GOT3 (cell line): ENCODE data around the gene ZSWIM7.
"Not testable (repeated sequence)": the region's sequence is repeated elsewhere in the genome, so short reads cannot be mapped to it uniquely, and the experiment has no call there.

Source experiments
- DNase-seq: peaks from one replicate; lab custom pipeline; 2025; ENCODE audit warnings: mixed read lengths; lab: John Stamatoyannopoulos, UW

The ZSWIM7 gene

DNA sequence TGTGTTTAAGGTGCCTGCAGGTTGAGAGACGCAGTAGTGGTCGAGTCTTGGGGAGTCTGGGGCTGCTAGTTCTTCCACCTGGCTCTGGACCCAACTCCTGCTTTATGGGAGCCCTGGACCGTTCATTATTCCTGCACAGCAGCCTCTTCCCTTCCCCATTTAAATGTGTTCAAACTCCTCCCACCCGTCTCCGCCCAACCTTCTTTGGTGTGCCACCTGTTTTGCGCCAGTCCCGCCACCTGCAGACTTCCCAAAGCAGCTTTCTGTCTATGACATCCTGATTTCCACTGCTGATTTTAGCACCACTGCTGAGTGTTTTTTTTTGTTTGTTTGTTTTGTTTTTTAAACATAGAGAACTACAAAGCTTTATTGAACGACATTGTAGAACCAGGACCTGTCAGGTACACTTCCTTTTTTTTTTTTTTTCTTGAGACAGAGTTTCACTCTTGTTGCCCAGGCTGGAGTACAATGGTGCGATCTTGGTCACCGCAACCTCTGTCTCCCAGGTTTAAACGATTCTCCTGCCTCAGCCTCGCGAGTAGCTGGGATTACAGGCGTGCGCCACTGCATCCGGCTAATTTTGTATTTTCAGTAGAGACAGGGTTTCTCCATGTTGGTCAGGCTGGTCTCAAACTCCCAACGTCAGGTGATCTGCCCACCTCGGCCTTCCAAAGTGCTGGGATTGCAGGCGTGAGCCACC is 41.7 kb downstream of the ZSWIM7 start:
- DNase-seq, result no peak

DNA sequence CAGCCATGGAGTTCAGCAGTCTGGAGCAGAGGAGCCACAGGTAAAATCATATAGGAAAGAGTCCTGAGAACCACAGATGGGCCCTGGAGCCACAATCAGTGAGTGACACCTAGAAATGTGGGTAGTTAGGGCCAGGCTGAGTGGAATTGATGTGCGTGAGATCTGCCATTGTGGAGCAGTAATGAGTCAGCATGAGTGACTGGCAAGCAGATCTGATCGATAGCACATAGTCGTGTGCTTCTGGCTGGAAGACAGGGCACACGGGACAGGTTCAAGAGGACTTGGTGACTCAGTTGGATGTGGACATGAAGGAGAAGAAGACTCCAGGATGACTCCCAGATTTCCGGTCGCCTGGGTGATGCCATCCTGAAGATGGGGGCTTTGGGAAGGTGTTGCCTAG is 42.3 kb downstream of the ZSWIM7 start:
- no peak for DNase-seq

DNA sequence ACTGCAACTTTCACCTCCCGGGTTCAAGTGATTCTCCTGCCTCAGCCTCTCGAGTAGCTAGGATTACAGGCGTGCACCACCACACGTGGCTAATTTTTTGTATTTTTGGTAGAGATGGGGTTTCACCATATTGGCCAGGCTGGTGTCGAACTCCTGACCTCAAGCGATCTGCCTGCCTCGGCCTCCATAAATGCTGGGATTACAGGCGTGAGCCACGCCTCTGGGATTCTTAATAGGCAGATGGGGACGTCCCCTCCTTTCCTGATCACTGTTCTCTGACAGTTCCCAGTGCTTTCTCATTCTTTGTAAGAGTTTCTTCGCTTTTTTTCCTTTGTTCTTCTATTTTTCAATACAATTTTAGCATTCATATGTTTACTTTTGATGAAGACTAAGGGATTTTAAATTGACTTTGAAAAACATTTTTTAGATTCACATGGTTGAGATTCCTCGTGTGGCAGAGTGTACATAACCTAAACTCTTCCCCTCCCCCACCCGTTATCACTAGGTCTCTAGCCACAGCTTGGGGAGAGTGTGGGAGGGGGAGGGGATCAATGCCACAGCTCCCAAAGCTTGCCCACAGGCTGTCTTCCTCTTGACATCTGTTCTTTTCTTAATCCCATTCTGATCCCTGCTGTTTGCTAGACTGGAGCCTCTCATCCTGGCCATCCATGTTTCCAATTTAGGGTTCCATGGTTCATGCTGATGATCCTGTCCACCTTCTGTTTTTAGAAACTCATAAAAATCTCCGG is 43.5 kb downstream of the ZSWIM7 start:
- DNase-seq, result no peak

DNA sequence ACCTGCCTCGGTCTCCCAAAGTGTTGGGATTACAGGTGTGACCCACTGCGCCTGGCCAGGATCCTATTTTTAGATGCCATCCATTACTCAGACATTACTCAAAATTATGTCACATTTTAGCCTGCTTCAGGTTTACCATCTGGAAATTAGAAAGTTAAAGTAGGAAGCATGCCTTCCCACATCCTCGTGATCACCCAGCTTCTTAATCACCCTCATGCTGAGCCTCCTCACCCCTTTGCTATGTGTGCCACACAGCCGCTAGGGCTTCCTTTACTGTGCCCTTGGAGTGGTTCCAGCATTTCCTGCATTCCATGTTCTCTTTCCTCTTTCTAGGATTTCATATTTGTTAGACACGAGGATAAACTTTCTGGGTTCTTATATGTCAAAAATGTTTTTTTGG is 45.3 kb downstream of the ZSWIM7 start:
- DNase-seq, result no peak

DNA sequence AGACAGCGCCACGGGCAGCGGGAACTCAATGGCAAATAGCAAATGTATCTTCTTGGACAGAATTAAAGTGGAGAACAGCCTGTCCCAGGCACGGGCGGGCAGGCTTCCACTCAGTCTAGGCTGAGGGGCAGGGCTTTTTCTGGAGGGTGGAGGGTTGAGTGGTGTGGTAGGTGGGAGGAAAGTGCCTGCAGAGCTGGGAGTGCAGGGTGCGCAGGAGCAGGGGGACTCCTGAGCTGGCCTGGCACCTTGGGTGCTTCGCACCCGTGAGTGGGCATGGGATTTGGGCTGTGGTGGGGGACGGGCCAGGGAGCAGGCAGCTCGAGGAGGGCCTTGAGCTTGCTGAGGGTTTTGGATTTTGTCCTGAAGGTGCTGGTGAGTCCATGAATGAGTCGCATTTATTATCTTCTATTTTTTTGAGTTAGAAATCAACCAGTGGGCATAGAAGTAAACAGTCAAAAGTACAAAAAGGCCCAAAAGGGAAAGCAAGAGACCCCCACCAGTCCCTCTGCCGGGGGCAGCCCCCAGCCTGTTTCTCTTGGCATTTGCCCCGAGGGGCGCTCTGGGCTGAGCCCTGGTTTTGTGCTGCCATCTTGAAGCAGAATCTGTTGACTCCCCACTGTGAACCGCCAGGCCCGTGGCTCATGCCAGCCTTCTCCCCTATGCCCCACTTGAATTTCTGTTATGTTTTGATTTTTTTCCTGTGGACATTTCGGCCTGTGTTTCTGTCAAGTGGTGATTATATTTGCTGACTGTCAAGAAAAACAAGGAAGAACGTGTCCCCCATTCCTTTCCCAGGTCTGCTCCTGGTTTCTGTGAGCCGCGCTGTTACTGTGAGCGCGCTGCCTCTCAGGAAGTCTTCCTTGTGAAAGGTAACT is 46.4 kb downstream of the ZSWIM7 start:
- no peak for DNase-seq

DNA sequence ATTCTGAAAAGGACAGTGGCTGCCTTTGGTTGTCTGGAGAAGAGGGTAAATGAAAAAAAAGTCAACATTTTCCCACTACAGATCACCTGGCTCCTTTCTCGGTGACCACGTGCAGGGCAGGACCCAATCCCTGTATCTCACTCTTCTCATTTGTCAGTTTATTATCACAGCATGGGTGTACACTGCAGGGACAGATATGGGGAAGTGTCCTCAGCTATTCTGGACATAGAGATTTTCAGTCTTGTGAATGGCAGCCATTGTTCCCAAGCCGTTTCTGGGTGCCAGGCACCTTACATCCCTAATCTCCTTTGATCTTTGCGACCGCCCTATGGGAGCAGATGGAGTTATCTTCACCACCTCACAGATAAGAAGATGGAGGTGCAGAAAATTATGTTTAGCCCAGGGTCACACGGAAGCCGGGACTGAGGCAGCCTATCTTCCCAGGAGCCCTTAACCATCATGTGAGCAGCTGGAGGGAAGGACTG is 47.4 kb downstream of the ZSWIM7 start:
- no peak for DNase-seq

DNA sequence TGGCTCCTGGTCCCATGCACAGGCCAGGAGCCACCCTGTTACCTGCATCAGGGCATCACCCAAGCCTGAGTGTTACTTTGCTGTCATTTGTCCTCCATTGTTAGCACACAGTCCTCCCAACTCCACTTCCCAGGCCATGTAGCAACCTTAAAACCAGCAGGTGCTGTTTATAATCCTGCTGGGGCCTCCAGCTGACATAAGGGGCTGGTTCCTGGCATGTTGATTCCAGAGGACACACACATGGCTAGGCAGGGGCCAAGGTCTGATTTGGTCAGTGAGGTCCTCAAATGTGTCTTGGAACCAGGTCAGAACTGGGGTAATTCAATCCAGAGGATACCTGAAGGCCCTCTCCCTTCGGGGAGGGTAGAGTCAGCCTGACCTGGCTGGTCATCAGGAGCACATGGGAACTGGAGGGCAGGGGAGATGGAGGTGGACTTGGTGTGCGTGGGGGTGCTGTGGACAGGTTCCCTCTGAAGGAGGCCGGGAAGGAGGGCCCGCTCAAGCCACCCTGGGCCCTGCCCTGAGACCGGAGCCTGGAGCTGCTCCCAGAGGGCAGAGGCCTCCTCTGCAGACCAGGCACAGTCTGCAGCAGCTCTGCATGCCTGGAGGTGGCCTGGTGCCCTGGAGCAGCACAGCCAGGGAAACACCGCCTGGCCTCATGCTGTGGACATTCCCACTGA is 48.0 kb downstream of the ZSWIM7 start:
- no peak for DNase-seq

DNA sequence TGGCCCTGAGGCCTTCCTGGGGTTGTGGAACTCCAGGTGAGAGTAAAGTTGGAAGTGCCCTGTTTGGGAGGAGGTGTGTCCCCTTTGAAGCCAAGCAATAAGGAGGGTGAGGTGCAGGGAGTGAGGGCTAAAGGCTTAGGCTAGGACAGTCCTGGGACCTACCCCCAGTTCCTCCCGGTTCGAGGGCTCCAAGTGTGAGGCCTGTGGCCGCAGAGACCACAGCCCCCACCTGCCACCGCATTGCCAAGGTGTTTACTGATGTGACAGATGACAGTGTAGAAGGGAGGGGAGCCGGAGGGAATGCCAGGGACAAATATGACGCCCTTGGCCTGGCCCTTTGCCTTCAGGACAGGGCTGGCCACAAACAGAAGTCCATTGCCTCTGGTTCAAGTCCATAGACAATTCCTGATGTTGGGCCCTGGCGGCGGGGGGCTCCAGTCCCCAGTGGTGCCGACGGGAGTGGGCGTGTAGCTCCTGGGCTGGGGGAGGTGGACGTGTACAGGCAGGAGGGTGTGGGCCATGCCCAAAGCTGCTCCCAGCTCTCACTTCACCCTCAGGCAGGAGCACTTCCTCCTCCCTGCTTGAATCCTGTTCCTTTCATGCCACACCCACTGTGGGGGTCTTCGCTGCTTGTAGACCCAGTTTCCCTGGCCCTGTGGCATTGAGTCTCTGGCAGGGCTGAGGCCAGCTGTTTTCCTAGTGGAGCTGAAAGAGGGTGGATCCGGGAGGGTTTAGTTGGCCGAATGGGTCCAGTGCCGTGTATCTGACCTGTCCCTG is 51.3 kb downstream of the ZSWIM7 start:
- no peak for DNase-seq

DNA sequence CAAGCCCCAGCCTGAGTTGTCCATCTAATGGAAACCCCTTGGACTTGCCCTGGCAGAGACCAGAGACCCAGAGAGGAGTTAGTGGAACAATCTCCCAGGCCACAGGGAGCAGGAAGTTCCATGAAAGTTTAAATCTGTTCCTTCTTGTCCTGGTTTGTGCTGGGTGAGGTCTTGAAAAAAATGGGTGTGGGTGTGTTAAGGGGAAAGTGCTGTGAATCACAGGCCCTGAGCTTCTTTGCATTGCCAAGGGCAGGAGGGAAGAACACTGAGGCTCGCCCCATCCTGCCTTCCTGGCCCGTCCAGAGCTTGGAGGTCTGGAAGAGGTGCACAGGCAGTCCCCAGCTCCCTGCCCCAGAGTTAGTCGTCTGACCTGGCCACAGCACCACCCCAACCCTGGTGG is 52.2 kb downstream of the ZSWIM7 start:
- DNase-seq, result no peak

DNA sequence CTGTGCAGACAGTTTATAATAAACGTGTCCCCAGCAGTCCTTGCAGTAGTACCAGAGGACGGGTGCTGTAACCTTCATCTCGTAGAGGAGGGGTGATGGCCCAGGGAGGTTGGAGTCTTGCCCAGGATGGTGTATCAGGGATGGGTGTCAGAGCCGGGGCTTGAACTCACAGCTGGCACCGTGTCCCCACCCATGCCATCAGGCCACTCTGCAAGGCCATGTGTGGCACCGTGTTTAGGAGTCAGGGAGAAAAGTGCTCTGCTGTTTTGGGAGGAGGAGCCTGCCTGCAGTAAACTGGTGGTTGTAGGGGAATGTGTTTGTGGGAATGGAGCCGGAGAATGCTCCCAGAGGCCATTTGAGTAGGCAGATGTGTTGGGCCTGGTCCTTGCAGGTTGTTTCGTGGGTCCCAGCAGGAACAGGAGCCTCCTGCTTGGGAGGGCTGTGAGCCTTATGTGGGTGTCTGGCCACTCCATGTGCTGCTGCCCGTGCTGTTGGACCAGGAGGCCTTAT is 52.8 kb downstream of the ZSWIM7 start:
- no peak for DNase-seq

DNA sequence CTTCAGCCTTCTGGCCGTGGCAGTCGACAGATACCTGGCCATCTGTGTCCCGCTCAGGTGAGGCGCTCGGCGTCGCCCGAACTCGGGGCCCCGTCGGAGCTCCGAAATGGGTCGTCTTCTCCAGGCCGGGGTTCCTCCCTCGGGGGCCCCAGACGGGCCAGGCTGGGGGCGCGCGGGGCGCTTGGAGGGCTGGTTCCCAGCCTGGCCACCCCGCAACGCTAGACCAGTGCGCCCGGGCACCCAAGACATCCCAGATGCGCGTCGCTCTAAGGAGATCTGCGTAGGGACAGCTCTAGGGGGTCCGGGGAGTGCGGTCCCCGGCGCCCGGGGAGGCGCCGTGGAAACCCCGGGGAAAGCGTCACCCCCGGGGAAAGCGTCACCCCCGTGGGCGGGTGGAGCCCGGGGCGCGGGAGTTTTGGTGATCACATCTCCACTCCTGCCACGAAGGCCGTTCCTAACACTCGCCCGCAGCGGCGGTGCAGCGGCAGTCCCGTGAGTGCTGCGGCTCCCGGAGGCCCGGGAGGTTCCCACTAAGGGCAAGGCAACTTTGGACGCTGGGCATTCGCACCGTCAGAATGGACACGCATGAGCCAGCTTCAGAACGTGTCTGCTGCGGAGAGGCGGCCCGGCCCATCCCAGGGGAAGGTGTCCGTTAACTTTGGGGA is 53.8 kb downstream of the ZSWIM7 start:
- no peak for DNase-seq

DNA sequence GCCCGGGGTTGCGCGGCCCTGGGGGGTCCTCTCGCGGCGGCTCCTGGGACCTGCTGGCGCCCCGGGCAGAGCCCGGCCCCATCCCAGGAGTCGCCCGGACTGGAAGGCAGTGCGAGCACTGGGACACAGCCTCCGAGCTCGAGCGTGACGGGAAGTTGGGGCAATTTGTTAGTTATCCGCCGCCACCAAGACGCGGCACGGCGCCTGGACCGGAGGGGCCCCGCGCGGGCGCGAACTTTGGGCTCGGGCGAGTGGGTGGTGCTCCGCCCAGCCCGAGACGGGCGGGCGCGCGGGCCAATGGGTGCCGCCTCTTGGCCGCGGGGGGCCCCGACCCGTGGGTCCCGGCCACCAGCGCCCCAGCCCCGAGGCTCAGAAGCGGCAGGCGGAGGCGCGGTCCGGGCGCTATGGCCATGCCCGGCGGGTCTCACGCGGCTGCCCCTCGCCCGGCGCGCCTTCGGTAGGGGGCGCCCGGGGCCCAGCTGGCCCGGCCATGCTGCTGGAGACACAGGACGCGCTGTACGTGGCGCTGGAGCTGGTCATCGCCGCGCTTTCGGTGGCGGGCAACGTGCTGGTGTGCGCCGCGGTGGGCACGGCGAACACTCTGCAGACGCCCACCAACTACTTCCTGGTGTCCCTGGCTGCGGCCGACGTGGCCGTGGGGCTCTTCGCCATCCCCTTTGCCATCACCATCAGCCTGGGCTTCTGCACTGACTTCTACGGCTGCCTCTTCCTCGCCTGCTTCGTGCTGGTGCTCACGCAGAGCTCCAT is 54.6 kb downstream of the ZSWIM7 start, which contains the start of gene ADORA2B:
Gene ADORA2B (plus strand): TSS at position 372 of the 768 bp plus-strand sequence. CDS start 119 bp downstream, at position 491.
- DNase-seq, result peak; percentile 61

DNA sequence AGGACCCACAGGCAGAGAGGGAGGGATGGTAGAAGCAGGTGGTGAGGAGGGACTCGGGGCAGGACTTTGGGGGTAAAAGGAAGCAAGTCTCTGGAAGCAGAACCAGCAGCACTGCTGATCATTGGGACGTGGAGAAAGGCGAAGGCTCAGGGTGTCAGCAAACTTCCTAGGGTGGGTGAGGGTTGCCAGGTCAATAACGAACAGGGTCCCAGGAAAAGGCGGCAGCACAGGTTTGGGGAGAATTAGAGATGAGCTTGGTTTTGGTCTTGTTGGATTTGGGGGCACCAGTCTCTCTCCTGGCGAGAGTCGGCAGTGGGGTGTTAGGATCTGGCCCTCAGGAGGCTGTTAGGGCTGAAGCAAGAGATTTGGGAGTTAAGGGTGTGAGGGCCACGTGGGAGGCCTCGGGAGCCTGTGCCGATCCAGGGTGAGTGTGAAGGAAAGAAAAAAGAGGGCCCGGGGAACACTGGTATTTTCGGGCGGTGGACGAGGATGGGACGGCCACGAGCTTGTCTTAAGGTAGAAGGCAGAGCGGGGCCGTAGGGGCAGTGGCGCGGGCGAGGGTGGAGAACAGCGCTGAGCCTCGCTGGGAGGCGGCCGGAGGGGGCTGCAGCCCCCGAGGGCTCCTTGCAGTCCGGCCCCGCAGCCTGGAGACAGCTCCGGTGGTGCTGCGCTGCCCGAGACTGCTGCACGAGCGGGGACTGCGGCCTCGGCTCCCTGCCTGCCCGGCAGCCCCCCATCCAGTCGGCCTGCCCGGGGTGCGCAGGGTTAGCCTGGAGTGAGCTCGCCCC is 55.3 kb downstream of the ZSWIM7 start:
- DNase-seq, result no peak

DNA sequence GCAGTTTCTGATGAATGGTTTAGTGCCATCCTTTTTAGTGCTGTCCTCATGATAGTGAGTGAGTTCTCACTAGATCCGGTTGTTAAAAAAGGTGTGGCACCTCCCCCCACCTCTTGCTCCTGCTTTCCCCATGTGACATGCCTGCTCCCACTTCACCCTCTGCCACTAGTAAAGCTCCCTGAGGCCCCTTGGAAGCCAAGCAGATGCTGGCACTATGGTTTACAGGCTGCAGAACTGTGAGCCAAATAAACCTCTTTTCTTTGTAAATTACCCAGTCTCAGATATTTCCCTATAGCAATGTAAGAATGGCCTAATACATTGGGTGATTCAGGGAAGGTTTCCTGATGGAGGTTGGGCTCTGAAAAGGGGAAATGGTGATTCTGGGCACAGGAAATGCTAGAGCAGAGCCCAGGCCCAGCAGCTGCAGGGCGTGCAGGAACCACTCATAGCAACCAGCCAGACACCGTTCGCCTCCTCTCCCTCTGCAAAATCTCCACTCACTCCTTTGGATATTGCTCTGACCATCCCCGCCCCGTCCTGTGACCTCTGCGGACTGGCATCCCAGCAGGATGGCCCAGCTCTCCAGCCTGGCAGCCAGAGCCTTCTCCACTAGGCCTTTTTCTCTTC is 57.2 kb downstream of the ZSWIM7 start:
- DNase-seq, result no peak

DNA sequence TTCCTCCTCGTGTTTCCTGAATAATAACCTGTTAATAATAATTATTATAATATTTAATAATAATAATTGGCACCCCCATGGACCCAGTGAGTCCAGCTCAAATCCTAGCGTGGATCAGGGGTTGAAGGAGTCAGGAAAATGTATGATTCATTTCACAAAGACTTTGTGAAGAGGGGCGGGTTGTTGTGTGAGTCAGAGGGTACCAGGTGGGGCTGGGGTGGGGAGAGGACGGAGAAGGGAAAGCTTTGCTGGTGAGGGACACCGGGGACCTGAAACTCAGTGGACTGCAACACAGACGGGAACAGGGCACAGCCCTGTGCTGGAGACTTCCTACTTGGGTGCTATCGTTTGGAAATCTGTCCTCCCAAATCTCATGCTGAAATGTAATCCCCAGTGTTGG is 57.7 kb downstream of the ZSWIM7 start:
- DNase-seq, result no peak

DNA sequence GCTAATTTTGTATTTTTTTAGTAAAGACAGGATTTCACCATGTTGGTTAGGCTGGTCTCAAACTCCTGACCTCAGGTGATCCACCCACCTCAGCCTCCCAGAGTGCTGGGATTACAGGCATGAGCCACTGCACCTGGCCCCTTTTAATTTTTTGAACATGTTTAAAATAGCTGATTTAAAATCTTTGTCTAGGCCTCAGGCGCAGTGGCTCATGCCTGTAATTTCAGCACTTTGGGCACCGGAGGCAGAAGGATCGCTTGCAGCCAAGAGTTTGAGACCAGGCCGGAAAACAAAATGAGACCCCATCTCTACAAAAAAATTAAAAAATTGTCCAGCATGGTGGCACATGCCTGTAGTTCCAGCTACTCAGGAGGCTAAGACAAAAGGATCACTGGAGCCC is 63.0 kb downstream of the ZSWIM7 start:
- DNase-seq, result not testable (repeated sequence)

DNA sequence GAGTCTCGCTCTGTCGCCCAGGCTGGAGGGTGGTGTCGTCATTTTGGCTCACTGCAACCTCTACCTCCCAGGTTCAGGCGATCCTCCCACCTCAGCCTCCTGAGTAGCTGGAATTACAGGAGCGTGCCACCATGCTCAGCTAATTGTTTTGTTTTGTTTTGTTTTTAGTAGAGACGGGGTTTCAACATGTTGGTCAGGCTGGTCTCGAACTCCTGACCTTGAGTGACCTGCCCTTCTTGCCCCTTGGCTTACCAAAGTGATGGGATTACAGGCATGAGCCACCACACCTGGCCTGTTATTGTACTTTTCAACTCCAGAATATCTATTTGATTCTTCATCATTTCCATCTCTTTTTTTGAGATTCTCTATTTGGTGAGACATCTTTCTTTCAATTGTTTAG is 63.6 kb downstream of the ZSWIM7 start:
- DNase-seq, result no peak

DNA sequence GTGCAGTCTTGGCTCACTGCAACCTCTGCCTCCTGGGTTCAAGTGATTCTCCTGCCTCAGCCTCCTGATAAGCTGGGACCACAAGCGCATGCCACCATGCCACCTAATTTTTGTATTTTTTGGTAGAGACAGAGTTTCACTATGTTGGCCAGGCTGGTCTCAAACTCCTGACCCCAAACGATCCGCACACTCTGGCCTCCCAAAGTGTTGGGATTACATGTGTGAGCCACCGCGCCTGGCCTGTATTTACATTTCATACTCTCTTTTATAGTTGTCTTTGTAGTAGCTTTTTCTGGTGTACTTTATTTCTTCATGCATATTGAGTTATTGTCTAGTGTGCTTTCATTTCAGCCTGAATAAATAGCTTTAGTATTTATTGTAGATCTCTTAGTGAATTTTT is 64.6 kb downstream of the ZSWIM7 start:
- no peak for DNase-seq
